Panc1 (cell line): Measurements from ENCODE around the gene SYPL2.

ENCODE experiments used
- POLR2AphosphoS5 ChIP-seq: IDR thresholded peaks from 2 replicates; pipeline ENCODE4 v1.6.1; 2012; ENCODE audit warnings: mild to moderate bottlenecking, low read depth, low read length, moderate library complexity
- TF ChIP-seq, protein P1 (sequence below): fragments of 450-650 bp; IDR thresholded peaks from 2 replicates; pipeline ENCODE4 v1.5.1; 2017; ENCODE audit warnings: mild to moderate bottlenecking

- TF ChIP-seq, protein P1, sequence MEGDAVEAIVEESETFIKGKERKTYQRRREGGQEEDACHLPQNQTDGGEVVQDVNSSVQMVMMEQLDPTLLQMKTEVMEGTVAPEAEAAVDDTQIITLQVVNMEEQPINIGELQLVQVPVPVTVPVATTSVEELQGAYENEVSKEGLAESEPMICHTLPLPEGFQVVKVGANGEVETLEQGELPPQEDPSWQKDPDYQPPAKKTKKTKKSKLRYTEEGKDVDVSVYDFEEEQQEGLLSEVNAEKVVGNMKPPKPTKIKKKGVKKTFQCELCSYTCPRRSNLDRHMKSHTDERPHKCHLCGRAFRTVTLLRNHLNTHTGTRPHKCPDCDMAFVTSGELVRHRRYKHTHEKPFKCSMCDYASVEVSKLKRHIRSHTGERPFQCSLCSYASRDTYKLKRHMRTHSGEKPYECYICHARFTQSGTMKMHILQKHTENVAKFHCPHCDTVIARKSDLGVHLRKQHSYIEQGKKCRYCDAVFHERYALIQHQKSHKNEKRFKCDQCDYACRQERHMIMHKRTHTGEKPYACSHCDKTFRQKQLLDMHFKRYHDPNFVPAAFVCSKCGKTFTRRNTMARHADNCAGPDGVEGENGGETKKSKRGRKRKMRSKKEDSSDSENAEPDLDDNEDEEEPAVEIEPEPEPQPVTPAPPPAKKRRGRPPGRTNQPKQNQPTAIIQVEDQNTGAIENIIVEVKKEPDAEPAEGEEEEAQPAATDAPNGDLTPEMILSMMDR, result no peak
- no peak for TF ChIP-seq POLR2AphosphoS5
Measured at GRCh38 chr1:109468061-109468460, 1.7 kb downstream of the SYPL2 start.
